ENCODE results near the gene ARHGAP4. TPM values are rescaled to one million over a fixed set of nuclear protein-coding genes. Genes with fewer than 3 reads are reported as not detected.

The ARHGAP4 gene
- total and polyA plus RNA-seq, 7 donors: 5.1 to 8.0 (median 6.8) TPM

GRCh38 chrX:153960077-153960476 lies 34.0 kb upstream of the ARHGAP4 start:
- H3K27me3 ChIP-seq (ENCODE audit: insufficient read depth in 3 of 3, low read length in 2 of 3): no peaks in the 10 kb centered on the region
- H3K4me3 ChIP-seq: no peak overlapping the region
- no peak overlapping the region for H3K27ac ChIP-seq
- DNase-seq (peak in 1 of 2 donors; percentile 48), ATAC-seq (no peak)
- 93 to 99% (median 94%) methylated on average over 10 to 16 of the region's 16 CpGs for WGBS, 3 donors
- TF ChIP-seq CTCF (IDR thresholded peaks at IDR 0.05): no peak
- intact Hi-C loops (cut with DNase I): no loop called here
- peaks cover 2 to 94% of the 10 kb centered on the region in 2 donors for H3K36me3 ChIP-seq (ENCODE audit: insufficient read depth in 1 of 2, low read depth in 1 of 2)
- peaks cover 8% of the 10 kb centered on the region for H3K4me1 ChIP-seq
- H3K9me3 ChIP-seq: no peaks in the 10 kb centered on the region

GRCh38 chrX:153959649-153960048 lies 33.6 kb upstream of the ARHGAP4 start:
- intact Hi-C loops (cut with DNase I): no loop called here
- no peak for DNase-seq
- Histone ChIP-seq H3K9me3 (no peaks in the 10 kb centered on the region), H3K4me1 (peaks cover 3% of the 10 kb centered on the region), H3K36me3 (ENCODE audit: insufficient read depth in 1 of 2, low read depth in 1 of 2) (peaks cover 2 to 99% of the 10 kb centered on the region in 2 donors), H3K27me3 (ENCODE audit: insufficient read depth in 3 of 3, low read length in 2 of 3) (no peaks in the 10 kb centered on the region), H3K27ac (no peak overlapping the region), H3K4me3 (no peak overlapping the region)
- WGBS, 3 donors: 75 to 94% (median 91%) methylated on average over 9 to 15 of the region's 15 CpGs
- no peak for TF ChIP-seq CTCF (IDR thresholded peaks at IDR 0.05)
- no peak for ATAC-seq

- peak in 1 of 2 donors; percentile 44 for DNase-seq
- intact Hi-C loops (cut with DNase I): no loop called here
- H3K36me3 ChIP-seq (ENCODE audit: insufficient read depth in 1 of 2, low read depth in 1 of 2): peaks cover 2 to 100% of the 10 kb centered on the region in 2 donors
- H3K4me1 ChIP-seq: no peaks in the 10 kb centered on the region
- TF ChIP-seq CTCF (IDR thresholded peaks at IDR 0.05): no peak
- WGBS, 3 donors: 89 to 92% (median 92%) methylated on average over 6 to 14 of the region's 14 CpGs
- ATAC-seq: no peak
- no peak overlapping the region for H3K27ac ChIP-seq
- no peak overlapping the region for H3K4me3 ChIP-seq
- no peaks in the 10 kb centered on the region for H3K27me3 ChIP-seq (ENCODE audit: insufficient read depth in 3 of 3, low read length in 2 of 3)
- no peaks in the 10 kb centered on the region for H3K9me3 ChIP-seq
Observed at GRCh38 chrX:153958605-153959004, 32.5 kb upstream of the ARHGAP4 start.

- no peak overlapping the region for H3K27ac ChIP-seq
- no peaks in the 10 kb centered on the region for H3K27me3 ChIP-seq (ENCODE audit: insufficient read depth in 3 of 3, low read length in 2 of 3)
- ATAC-seq: no peak
- no peaks in the 10 kb centered on the region for H3K9me3 ChIP-seq
- intact Hi-C loops (cut with DNase I): no loop called here
- WGBS, 3 donors: 64 to 80% (median 67%) methylated on average over 9 to 17 of the region's 17 CpGs
- no peaks in the 10 kb centered on the region for H3K4me1 ChIP-seq
- H3K4me3 ChIP-seq: no peak overlapping the region
- no peak for TF ChIP-seq CTCF (IDR thresholded peaks at IDR 0.05)
- no peak for DNase-seq
- H3K36me3 ChIP-seq (ENCODE audit: insufficient read depth in 1 of 2, low read depth in 1 of 2): peaks cover 0 to 99% of the 10 kb centered on the region in 2 donors
Observed at GRCh38 chrX:153957224-153957623, 31.2 kb upstream of the ARHGAP4 start.
